Erythroblast (primary cell): Measurements from ENCODE around the gene KRTAP10-1.
"Not testable (repeated sequence)": the region's sequence is repeated elsewhere in the genome, so short reads cannot be mapped to it uniquely, and the experiment has no call there.

ENCODE experiments used
- DNase-seq, 2 experiments: peaks; one replicate each; lab custom pipeline; 2025; lab: John Stamatoyannopoulos, UW
- GATA1 ChIP-seq: IDR thresholded peaks from 2 replicates; pipeline ENCODE4 v1.6.1; 2011; ENCODE audit warnings: low read depth, mild to moderate bottlenecking, control low read depth, low read length, moderate library complexity
- POLR2A ChIP-seq: IDR thresholded peaks from 2 replicates; pipeline ENCODE4 v1.6.1; 2011; ENCODE audit warnings: mild to moderate bottlenecking, low read length

KRTAP10-1 gene

DNA sequence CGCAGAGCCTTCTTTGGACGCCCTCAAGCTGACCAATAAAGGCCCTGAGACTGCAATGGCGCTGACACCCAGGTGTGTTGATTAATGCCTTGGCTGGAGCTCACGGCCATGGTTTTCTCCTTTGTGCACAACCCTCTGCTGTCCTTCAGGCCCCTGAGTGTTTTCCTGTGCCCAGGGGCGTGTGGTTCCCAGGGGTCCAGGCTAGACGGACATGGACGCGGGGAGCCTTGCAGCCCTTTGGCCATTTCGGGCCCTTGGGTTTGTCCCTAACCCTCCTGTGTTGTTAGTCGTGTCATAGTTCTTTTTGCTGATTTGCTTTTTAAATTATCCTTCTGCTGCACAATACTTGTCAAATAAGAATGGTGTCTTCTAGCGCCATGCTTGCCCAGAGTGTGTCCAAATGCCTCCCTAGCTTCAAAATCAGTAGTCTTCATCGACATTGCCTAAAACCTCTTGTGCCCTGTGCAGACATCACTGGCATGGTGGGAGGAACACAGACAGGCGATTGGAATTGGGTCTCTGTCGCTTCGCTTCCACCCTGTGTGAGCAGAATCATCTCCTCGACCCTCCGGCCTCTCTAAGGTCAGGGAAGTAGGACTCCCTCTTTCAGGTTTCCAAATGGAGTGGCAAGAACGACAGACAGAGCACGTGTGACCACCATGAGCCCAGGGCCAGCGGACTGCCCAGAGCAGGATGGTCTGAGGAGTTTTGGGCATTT is 35.5 kb upstream of the KRTAP10-1 start:
- no peak for DNase-seq
- no peak for TF ChIP-seq GATA1
- TF ChIP-seq POLR2A: no peak

DNA sequence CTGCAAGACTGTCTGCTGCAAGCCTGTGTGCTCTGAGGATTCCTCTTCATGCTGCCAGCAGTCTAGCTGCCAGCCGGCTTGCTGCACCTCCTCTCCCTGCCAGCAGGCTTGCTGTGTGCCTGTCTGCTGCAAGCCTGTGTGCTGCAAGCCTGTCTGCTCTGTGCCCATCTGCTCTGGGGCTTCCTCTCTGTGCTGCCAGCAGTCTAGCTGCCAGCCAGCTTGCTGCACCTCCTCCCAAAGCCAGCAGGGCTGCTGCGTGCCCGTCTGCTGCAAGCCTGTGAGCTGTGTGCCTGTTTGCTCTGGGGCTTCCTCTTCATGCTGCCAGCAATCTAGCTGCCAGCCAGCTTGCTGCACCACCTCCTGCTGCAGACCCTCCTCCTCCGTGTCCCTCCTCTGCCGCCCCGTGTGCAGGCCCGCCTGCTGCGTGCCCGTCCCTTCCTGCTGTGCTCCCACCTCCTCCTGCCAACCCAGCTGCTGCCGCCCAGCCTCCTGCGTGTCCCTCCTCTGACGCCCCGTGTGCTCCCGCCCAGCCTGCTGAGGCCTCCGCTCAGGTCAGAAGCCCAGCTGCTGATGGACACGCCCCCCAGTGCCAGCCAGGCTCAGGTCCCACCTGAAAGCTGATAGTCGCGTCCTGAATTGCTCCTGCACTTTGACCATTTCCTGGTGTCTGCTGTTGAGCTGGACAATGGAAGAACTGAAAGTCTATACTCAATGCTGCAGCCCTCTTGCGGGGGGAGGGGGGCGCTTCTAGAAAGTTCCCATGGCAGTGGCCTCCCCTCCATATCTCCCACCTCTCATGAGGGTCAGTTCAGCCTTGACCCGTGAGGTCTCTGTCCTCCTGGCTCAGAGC is 34.7 kb upstream of the KRTAP10-1 start:
- TF ChIP-seq GATA1 (no peak), POLR2A (no peak)
- DNase-seq: no peak

DNA sequence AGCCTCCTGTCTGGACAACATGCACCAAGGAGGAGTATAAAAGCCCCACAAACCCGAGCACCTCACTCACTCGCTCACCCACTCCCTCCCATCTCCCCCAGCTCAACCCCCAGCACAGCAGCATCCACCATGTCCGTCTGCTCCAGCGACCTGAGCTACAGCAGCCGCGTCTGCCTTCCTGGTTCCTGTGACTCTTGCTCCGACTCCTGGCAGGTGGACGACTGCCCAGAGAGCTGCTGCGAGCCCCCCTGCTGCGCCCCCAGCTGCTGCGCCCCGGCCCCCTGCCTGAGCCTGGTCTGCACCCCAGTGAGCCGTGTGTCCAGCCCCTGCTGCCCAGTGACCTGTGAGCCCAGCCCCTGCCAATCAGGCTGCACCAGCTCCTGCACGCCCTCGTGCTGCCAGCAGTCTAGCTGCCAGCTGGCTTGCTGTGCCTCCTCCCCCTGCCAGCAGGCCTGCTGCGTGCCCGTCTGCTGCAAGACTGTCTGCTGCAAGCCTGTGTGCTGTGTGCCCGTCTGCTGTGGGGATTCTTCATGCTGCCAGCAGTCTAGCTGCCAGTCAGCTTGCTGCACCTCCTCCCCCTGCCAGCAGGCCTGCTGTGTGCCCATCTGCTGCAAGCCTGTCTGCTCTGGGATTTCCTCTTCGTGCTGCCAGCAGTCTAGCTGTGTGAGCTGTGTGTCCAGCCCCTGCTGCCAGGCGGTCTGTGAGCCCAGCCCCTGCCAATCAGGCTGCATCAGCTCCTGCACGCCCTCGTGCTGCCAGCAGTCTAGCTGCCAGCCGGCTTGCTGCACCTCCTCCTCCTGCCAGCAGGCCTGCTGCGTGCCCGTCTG is 33.8 kb upstream of the KRTAP10-1 start, which contains the start of gene KRTAP10-4:
TSS of gene KRTAP10-4 (plus strand) at position 100 of the 827 bp plus-strand sequence. CDS start at position 130, 30 bp downstream.
- DNase-seq: not testable (repeated sequence)

DNA sequence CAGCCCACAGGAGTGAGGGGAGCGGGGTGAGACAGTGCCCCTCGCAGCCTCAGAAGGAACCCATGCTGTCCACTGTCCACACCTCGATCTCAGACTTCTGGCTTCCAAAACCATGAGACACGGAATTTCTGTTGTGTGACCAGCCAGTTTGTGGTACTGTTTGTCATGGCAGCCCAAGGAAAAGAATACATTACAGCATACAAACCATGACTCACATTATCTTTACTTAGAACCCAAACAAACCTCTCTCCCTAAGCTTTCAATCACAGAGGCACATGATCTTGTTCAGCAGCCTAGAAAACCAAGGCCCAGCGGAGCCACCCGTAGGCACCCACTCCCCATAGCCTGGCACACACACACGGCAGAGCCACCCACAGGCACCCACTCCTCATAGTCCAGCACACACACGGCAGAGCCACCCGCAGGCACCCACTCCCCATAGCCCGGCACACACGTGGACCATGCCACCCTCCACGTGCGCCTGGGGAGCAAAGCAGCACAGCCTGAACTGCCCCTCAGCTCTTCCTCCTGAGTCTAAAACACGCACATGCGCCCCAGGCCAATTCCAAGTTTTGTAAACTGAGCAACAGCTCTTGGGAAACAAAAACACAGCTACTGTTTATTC is 33.1 kb upstream of the KRTAP10-1 start:
- TF ChIP-seq GATA1 (no peak), POLR2A (no peak)
- DNase-seq: no peak

DNA sequence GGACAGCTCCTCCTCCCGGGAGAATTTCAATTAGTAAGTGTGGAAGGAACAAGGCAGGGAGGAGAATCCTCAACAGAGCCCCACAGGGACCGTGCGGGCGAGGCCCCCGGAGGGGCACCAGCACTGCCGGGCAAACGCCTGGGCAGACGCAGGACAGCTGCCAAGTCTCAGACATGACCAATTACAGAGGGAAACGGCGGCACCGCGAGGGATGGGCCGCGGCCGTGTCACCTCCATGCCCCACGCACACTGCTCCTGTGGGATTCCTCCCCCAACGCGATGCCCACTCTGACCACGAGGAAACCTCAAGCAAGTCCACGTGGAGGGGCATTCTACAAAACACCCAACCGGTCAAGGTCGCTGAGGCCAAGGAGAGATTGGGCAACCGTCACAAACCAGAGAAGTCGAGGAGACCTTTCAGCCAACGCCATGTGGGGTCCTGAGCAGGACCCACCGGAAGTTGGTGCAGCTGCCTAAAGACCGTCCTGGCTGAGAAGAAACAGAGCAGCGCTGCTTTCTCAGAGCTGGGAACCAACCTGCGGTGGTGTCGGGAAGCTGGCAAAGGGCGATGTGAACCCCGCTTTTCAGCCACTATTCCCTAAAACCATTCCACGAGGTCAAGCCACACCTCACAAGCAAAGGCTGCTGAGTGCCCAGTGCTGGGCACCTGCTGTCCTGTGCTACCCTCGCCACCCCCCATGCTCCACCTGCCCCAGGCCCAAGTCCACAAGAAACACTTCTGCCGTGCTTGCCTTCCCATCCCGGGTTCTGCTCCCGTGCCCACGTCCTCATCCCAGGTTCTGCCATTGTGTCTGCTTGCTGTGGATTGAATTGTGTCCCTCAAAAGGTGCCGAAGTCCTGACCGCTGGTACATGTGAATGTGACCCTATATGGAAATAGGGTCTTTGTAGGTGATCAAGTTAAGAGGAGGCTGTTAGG is 32.1 kb upstream of the KRTAP10-1 start:
- TF ChIP-seq POLR2A (no peak), GATA1 (no peak)
- DNase-seq: no peak

DNA sequence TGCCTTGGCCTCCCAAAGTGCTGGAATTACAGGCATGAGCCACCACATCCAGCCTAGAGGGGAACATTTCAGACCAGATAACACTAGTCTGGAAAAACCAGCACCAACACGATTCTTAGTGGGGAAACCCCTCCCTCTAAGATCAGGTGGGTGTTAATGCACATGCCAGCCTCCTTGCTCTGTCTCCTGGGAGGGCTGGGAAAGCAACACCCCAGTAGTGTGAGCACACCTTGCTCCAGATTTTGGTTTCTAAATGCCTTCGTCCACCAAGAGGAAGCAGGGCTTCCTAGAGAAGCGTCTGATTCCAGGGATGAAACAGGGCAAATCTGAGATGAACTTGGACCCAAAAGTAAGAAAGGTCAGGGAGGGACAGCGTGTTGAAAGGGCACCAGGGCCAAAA is 31.3 kb upstream of the KRTAP10-1 start:
- DNase-seq: no peak

DNA sequence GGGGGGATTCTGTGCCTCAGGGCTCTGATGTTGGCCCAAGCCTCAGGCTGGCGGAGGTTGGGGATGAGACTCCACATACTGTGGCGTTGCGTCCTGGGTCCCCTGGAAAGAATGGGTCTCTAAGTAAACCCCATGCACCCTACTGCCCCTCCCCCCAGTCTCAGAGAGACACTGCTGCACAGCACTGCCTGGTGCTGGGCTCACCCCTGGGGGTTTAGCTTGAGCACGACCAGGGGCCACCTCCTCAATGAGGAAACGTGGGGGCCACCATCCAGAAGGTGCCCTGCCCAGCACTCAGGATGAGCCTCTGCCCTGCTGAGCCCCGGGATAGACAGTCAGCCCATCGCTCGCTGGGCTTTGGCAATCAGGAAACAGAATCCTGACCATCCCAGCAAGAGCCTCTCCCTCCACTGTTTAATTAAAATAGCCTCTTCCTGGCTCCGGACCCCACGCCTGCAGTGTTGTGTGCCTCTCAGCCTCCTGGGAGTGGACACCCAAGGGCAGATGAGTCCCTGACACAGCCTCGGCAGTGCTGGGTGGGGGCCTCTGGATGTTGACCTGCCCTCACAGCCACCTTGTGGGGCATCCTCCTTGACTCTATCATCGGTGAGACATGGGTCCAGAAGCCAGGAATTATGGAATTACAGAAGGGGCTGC is 30.0 kb upstream of the KRTAP10-1 start:
- no peak for DNase-seq
- no peak for TF ChIP-seq POLR2A
- no peak for TF ChIP-seq GATA1

More for the DNA sequence above, 31.3 kb upstream of the KRTAP10-1 start:
- TF ChIP-seq POLR2A (no peak), GATA1 (no peak)

DNA sequence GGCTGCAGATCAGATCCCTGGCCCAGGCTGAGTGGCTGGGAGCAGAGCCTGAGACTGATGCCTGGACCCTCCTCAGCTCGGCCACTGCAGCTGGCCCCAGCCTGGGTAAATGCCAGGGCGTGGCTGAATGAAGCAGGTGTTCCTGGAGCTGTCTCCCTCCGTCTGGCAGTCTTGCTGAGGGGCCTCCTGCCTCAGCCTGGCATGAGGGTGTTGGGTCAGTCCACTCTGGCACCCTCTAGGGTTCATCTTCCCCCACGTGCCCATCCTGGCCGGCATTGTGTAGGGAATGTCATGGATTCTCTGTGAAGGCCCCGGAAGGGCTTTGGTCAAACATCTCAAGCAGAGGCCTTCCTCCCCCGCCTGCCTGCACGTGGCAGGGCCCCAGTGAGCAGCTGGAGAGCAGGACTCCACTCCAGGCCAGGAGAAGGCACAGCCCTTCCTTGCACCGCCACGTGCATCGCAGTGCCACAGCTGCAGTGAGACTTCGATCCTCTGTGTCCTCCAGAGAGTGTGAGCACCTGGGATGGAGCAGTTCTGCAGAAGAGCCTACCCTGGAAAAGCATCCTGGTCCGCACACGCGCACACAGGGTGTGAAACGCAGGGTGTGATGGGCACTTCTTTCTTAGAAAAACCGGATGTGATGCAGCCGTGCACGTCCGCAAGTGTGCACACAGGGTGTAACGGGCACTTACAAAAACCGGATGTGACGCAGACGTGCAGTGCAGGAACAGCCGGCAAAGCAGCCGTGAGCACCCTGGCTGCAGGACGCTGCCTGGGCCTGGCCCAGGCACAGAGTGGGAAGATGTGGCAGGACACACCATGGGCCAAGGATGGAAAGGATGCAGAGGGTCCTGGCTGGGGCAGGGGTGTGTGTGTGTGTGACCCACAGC is 28.9 kb upstream of the KRTAP10-1 start:
- DNase-seq: no peak
- TF ChIP-seq GATA1 (no peak), POLR2A (no peak)

DNA sequence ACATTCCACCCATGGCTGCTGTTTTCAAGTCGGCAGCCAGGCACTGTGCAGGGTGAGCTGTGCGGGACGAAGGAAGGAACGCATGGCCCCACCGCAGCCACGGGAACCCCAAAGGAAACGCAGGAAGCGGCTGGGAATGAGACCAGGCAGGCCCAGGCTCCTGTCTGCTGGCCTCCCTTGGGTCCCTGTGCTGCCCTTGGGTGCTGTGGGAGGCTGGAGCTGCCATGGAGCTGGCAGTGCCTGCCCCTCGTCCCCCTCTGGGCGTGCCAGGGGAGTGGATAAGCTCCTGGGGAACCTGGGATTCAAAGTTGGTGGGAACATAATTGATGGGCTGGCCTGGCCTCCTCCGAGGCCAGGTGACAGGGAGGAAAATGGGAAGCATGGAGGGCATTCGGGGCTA is 28.3 kb upstream of the KRTAP10-1 start:
- no peak for TF ChIP-seq GATA1
- no peak for TF ChIP-seq POLR2A
- DNase-seq: no peak

DNA sequence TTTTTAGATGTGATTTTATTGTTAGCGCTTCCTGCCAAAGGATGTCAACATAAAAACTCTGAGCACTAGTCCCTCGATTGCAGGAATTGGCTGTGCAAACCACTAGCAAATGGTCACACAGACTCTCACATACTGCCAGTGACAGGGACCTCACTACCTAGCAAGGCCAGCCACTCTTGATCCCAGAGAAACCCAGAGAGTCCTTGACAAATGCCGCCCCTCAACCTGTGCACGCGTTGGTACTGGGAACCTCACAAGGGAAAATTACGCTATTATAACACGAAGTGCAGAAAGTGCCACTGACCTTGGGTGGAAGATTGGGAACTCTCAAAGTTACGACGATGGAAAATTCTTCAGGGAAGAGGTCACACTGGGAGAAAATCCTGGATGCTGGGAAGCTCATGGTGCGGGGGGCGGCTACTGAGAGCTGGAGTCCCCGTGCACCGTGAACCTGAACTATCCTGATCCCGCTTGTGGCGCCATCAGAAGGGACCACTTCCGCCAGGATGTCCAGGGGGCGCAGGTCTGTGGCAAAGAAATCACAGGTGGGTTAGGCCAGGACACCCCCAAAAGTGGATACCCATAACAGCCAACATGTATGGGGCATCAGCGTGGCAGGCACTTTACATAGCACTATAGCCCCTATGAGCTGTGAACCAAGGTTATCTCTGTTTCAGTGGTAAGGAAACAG is 27.6 kb upstream of the KRTAP10-1 start:
- TF ChIP-seq POLR2A (no peak), GATA1 (no peak)
- no peak for DNase-seq
